Gastrocnemius medialis (tissue), 4 donors: Measurements from ENCODE around the gene ANXA4.

Experiments used
- POLR2A ChIP-seq, 2 donors: fragments of 450-650 bp; IDR thresholded peaks; one replicate each; pipeline ENCODE4 v1.6.1; 2017; ENCODE audit warnings: antibody characterized with exemption in 2 of 2, mild to moderate bottlenecking in 2 of 2, moderate library complexity in 2 of 2
- TF ChIP-seq, protein P1 (sequence below), 5 experiments: fragments of 450-650 bp in 3 of 5; fragments of 200-600 bp in 2 of 5; sonication (generic) in 2 of 5; IDR thresholded peaks in 4 of 5; conservative IDR thresholded peaks in 1 of 5; 1 replicate in 4 of 5; 2 replicates in 1 of 5; pipeline ENCODE4 v1.5.1; 2016 to 2019; ENCODE audit warnings: antibody characterized with exemption in 5 of 5, mild to moderate bottlenecking in 3 of 5, moderate library complexity in 3 of 5

DNA sequence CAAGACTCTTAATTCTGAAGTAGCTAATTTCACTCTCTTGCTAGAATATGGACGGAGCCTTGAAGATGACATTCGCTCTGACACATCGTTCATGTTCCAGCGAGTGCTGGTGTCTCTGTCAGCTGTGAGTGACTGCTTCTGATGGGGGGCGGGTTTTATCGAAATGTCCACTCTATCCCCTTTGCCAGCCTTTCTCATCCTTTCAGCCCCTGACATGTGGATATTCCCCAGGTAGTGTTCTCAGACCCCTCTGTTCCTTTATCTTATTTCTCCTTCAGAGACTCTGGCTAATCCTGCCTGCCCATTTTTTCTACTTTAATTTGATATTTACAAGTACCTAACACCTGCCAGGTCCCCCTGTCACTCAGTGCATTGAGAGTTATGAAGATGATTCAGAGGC lies 68.6 kb downstream of the ANXA4 start:
- TF ChIP-seq, protein P1, sequence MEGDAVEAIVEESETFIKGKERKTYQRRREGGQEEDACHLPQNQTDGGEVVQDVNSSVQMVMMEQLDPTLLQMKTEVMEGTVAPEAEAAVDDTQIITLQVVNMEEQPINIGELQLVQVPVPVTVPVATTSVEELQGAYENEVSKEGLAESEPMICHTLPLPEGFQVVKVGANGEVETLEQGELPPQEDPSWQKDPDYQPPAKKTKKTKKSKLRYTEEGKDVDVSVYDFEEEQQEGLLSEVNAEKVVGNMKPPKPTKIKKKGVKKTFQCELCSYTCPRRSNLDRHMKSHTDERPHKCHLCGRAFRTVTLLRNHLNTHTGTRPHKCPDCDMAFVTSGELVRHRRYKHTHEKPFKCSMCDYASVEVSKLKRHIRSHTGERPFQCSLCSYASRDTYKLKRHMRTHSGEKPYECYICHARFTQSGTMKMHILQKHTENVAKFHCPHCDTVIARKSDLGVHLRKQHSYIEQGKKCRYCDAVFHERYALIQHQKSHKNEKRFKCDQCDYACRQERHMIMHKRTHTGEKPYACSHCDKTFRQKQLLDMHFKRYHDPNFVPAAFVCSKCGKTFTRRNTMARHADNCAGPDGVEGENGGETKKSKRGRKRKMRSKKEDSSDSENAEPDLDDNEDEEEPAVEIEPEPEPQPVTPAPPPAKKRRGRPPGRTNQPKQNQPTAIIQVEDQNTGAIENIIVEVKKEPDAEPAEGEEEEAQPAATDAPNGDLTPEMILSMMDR (IDR thresholded peaks at IDR 0.05 in 4 of 5, conservative IDR thresholded peaks at IDR 0.05 in 1 of 5) = no peak
- TF ChIP-seq POLR2A (IDR thresholded peaks at IDR 0.05) = no peak
